Mesenchymal stem cell (in vitro differentiated cells and primary cell): ENCODE measurements around the gene SSTR3.
"Not testable (repeated sequence)": the region's sequence is repeated elsewhere in the genome, so short reads cannot be mapped to it uniquely, and the experiment has no call there.

Source experiments
- DNase-seq: peaks from one replicate; pipeline ENCODE4 v3.0.0-alpha.2; 2013
- H2AFZ ChIP-seq: one replicate; pipeline ENCODE4 v1.6.1; 2013; ENCODE audit warnings: low read depth, mild to moderate bottlenecking, control low read depth, inconsistent platforms, low read length, moderate library complexity
- H2AK5ac ChIP-seq: 2 replicates; pipeline ENCODE4 v1.6.1; 2013; ENCODE audit warnings: low read length, moderate library complexity, mild to moderate bottlenecking, inconsistent platforms; ENCODE audit not compliant: severe bottlenecking
- H2BK120ac ChIP-seq: one replicate; pipeline ENCODE4 v1.6.1; 2013; ENCODE audit warnings: low read depth, mild to moderate bottlenecking, inconsistent platforms, low read length, moderate library complexity
- H2BK12ac ChIP-seq, 2 experiments: one replicate each; pipeline ENCODE4 v1.6.1; 2013; ENCODE audit warnings: inconsistent platforms in 2 of 2, low read length in 2 of 2, mild to moderate bottlenecking in 2 of 2, moderate library complexity in 2 of 2, control low read depth in 1 of 2
- H2BK15ac ChIP-seq: one replicate; pipeline ENCODE4 v1.6.1; 2013; ENCODE audit warnings: mild to moderate bottlenecking, low read depth, inconsistent platforms; ENCODE audit not compliant: poor library complexity, severe bottlenecking
- H2BK5ac ChIP-seq: 2 replicates; pipeline ENCODE4 v1.6.1; 2013; ENCODE audit warnings: low read depth, mild to moderate bottlenecking, low read length, control low read depth, inconsistent platforms; ENCODE audit not compliant: poor library complexity, severe bottlenecking
- H3K14ac ChIP-seq, 2 experiments: one replicate each; pipeline ENCODE4 v1.6.1; 2013; ENCODE audit warnings: inconsistent platforms in 2 of 2, low read length in 2 of 2, control low read depth in 1 of 2, mild to moderate bottlenecking in 1 of 2, moderate library complexity in 1 of 2
- H3K18ac ChIP-seq, 2 experiments: one replicate each; pipeline ENCODE4 v1.6.1; 2013; ENCODE audit warnings: inconsistent platforms in 2 of 2, low read length in 2 of 2, control low read depth in 1 of 2, low read depth in 1 of 2, mild to moderate bottlenecking in 1 of 2
- H3K23ac ChIP-seq, 2 experiments: one replicate each; pipeline ENCODE4 v1.6.1; 2013; ENCODE audit warnings: inconsistent platforms in 2 of 2, low read length in 2 of 2, mild to moderate bottlenecking in 2 of 2, moderate library complexity in 2 of 2, control low read depth in 1 of 2
- H3K27ac ChIP-seq: 2 replicates; pipeline ENCODE4 v1.5.1; 2013; ENCODE audit warnings: mild to moderate bottlenecking, moderate library complexity, low read length, control low read depth, inconsistent platforms; ENCODE audit not compliant: poor library complexity, severe bottlenecking
- H3K27me3 ChIP-seq, 2 experiments: 2 replicates each; pipeline versions ENCODE4 v1.6.1 to v1.7.0; 2013; ENCODE audit warnings: low read length in 2 of 2, mild to moderate bottlenecking in 2 of 2, moderate library complexity in 2 of 2, control low read depth in 1 of 2, inconsistent platforms in 1 of 2; ENCODE audit not compliant: control insufficient read depth in 1 of 2, insufficient read depth in 1 of 2
- H3K36me3 ChIP-seq, 2 experiments: 2 replicates each; pipeline versions ENCODE4 v1.6.1 to v1.7.0; 2013; ENCODE audit warnings: low read length in 2 of 2, control low read depth in 1 of 2, inconsistent platforms in 1 of 2, low read depth in 1 of 2, mild to moderate bottlenecking in 1 of 2; ENCODE audit not compliant: insufficient read depth in 2 of 2, control insufficient read depth in 1 of 2
- H3K4ac ChIP-seq, 2 experiments: one replicate each; pipeline ENCODE4 v1.6.1; 2013; ENCODE audit warnings: inconsistent platforms in 2 of 2, low read length in 2 of 2, mild to moderate bottlenecking in 2 of 2, moderate library complexity in 2 of 2, control low read depth in 1 of 2, low read depth in 1 of 2
- H3K4me1 ChIP-seq: 2 replicates; pipeline ENCODE4 v1.6.1; 2013; ENCODE audit warnings: low read depth, low read length, control low read depth; ENCODE audit not compliant: control insufficient read depth, insufficient read depth
- H3K4me2 ChIP-seq: 2 replicates; pipeline ENCODE4 v1.6.1; 2013; ENCODE audit warnings: low read length, mild to moderate bottlenecking, inconsistent platforms; ENCODE audit not compliant: poor library complexity, severe bottlenecking
- H3K4me3 ChIP-seq, 2 experiments: 2 replicates each; pipeline versions ENCODE4 v1.5.1 to v1.7.0; 2013; ENCODE audit warnings: low read length in 2 of 2, mild to moderate bottlenecking in 2 of 2, control low read depth in 1 of 2, low read depth in 1 of 2; ENCODE audit not compliant: insufficient read depth in 1 of 2
- H3K79me1 ChIP-seq: replicated peaks from 2 replicates; pipeline ENCODE4 v1.6.1; 2013; ENCODE audit warnings: mild to moderate bottlenecking, control low read depth, low read length, inconsistent platforms; ENCODE audit not compliant: poor library complexity, severe bottlenecking
- H3K9ac ChIP-seq: 2 replicates; pipeline ENCODE4 v1.7.0; 2013; ENCODE audit warnings: mild to moderate bottlenecking, low read length, moderate library complexity
- H3K9me3 ChIP-seq: 2 replicates; pipeline ENCODE4 v1.7.0; 2013; ENCODE audit warnings: mild to moderate bottlenecking, low read length; ENCODE audit not compliant: control insufficient read depth
- H4K8ac ChIP-seq: one replicate; pipeline ENCODE4 v1.6.1; 2013; ENCODE audit warnings: inconsistent platforms, mild to moderate bottlenecking, low read length, moderate library complexity
- H4K91ac ChIP-seq: one replicate; pipeline ENCODE4 v1.6.1; 2013; ENCODE audit warnings: mild to moderate bottlenecking, low read length, inconsistent platforms
- WGBS: methylation state at CpG from one replicate; pipeline ENCODE4 v1.1.7; 2013; ENCODE audit warnings: mixed read lengths; 5-methylcytosine and 5-hydroxymethylcytosine counted together

Gene SSTR3

DNA sequence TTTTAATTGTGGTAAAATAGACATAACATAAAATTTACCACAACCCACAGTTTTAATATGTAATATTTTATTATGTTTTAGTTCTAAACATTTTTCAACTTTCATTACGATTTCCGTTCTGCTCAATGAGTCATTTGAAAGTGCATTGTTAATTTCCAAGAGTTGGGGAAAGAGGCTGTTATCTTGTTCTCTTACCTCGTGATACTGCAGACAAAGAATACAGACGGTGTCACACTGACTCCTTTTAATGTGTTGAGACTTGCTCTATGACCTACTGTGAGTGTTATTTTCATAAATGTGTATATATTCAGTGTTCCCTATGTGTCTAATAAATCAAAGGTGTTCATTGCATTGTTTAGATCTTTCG lies 42.6 kb upstream of the SSTR3 start:
- no peak overlapping the region for H3K23ac ChIP-seq
- H3K9ac ChIP-seq, result no peak overlapping the region
- H4K8ac ChIP-seq, result no peak overlapping the region
- H3K27me3 ChIP-seq, result peaks cover 0 to 57% of the 10 kb centered on the region in 2 experiments
- no peak overlapping the region for H2BK15ac ChIP-seq
- H2BK120ac ChIP-seq, result no peak overlapping the region
- no peak overlapping the region for H4K91ac ChIP-seq
- 32% methylated on average over 3 of the region's 5 CpGs for WGBS
- no peak overlapping the region for H3K4me2 ChIP-seq
- no peaks in the 10 kb centered on the region for H3K79me1 ChIP-seq
- H3K4ac ChIP-seq, result no peak overlapping the region
- H2AK5ac ChIP-seq, result no peak overlapping the region
- H3K4me3 ChIP-seq, result no peak overlapping the region
- H3K4me1 ChIP-seq, result peaks cover 11% of the 10 kb centered on the region
- H3K27ac ChIP-seq, result no peak overlapping the region
- no peak overlapping the region for H3K14ac ChIP-seq
- peak; percentile 47 for DNase-seq
- H3K9me3 ChIP-seq, result no peaks in the 10 kb centered on the region
- no peak overlapping the region for H2BK5ac ChIP-seq
- no peak overlapping the region for H2BK12ac ChIP-seq
- H3K36me3 ChIP-seq, result no peaks in the 10 kb centered on the region
- no peak overlapping the region for H2AFZ ChIP-seq
- H3K18ac ChIP-seq, result no peak overlapping the region

DNA sequence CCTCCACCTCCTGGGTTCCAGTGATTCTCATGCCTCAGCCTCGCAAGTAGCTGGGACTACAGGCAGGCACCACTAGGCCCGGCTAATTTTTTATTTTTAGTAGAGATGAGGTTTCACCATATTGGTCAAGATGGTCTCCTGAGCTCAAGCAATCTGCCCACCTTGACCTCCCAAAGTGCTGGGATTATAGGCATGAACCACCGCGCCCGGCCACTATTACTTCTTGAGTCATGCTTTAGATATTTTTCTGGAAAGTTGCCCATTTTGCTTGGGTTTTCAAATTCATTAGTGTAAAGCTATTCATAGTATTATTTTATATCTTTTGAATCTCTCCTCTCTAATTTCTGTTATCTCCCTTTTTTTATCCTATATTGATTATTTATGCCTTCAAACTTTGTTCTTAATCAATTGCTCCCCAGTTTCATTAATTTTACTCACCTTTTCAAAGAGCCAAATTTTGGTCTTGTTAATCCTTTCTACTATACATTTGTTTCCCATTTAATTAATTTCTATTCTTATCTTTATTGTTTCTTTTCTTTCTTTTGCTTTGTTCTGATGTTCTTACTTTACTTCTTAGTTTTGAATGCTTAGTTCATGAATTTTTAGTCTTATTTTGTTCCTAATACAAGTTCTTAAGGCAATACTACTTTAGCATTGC lies 42.1 kb upstream of the SSTR3 start:
- H2BK5ac ChIP-seq, result no peak overlapping the region
- H3K27ac ChIP-seq, result no peak overlapping the region
- no peak overlapping the region for H2AFZ ChIP-seq
- no peaks in the 10 kb centered on the region for H3K36me3 ChIP-seq
- no peak overlapping the region for H2BK15ac ChIP-seq
- H4K8ac ChIP-seq, result no peak overlapping the region
- H3K4me2 ChIP-seq, result no peak overlapping the region
- H3K27me3 ChIP-seq, result peaks cover 0 to 56% of the 10 kb centered on the region in 2 experiments
- H3K4ac ChIP-seq, result no peak overlapping the region
- no peak overlapping the region for H3K14ac ChIP-seq
- H3K4me1 ChIP-seq, result peaks cover 8% of the 10 kb centered on the region
- DNase-seq, result peak; percentile 72
- H2BK12ac ChIP-seq, result no peak overlapping the region
- no peak overlapping the region for H2BK120ac ChIP-seq
- WGBS, result 55% methylated on average over 2 of the region's 5 CpGs
- H3K79me1 ChIP-seq, result no peaks in the 10 kb centered on the region
- no peak overlapping the region for H3K18ac ChIP-seq
- no peak overlapping the region for H3K9ac ChIP-seq
- no peak overlapping the region for H2AK5ac ChIP-seq
- no peak overlapping the region for H4K91ac ChIP-seq
- H3K23ac ChIP-seq, result no peak overlapping the region
- no peak overlapping the region for H3K4me3 ChIP-seq
- no peaks in the 10 kb centered on the region for H3K9me3 ChIP-seq

DNA sequence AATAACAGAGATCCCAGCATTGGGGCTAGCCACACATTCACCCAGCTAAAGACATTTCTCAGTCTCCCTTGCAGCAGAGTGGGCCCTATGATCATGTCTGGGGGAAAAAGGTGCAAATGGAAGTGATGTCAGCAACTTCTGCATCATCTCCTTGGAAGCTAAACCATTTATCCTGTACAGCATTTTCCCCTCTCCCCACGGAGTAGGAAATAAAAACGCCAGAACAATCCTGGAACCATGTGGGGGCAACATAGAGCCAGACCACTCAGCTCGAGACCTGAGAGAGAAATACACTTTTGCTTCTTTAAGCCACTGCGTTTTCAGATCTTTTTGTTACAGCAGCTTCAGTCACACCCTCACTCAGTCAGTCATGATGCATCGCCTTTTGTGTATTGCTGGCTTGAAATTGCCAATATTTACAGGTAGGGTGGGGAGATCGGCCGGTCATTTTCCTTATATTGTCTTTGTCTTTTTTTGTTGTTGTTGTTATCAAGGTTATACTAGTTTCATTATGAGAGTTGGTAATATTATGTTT lies 40.9 kb upstream of the SSTR3 start:
- Histone ChIP-seq H3K14ac (peak overlapping the region in 1 of 2 experiments; percentile 26), H2BK120ac (peak overlapping the region; percentile 54), H3K23ac (no peak overlapping the region), H3K27ac (no peak overlapping the region), H3K18ac (no peak overlapping the region), H4K8ac (no peak overlapping the region), H2AK5ac (no peak overlapping the region), H3K4me2 (no peak overlapping the region), H2AFZ (no peak overlapping the region), H3K79me1 (no peaks in the 10 kb centered on the region), H3K9me3 (no peaks in the 10 kb centered on the region), H2BK12ac (peak overlapping the region in 1 of 2 experiments; percentile 73), H3K4me3 (no peak overlapping the region), H3K4me1 (peaks cover 4% of the 10 kb centered on the region), H3K9ac (no peak overlapping the region), H3K36me3 (no peaks in the 10 kb centered on the region), H2BK5ac (no peak overlapping the region), H2BK15ac (no peak overlapping the region), H3K27me3 (peaks cover 0 to 45% of the 10 kb centered on the region in 2 experiments), H4K91ac (no peak overlapping the region), H3K4ac (peak overlapping the region in 1 of 2 experiments; percentile 10)
- WGBS, result 66% methylated on average over 7 of the region's 7 CpGs
- no peak for DNase-seq

DNA sequence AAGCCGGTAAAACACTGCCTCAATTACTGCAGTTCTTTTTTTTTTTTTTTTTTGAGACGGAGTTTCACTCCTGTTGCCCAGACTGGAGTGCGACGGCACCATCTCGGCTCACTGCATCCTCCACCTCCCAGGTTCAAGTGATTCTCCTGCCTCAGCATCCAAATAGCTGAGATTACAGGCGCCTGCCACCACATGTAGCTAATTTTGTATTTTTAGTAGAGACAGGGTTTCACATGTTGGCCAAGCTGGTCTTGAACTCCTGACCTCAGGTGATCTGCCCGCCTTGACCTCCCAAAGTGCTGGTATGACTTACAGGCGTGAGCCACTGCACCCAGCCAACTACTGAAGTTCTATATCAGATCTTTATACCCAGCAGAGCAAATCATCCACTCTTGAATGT lies 39.6 kb upstream of the SSTR3 start:
- WGBS, result 86% methylated on average over 6 of the region's 8 CpGs

More for the DNA sequence above, 39.6 kb upstream of the SSTR3 start:
- H3K27me3 ChIP-seq, result peaks cover 0 to 34% of the 10 kb centered on the region in 2 experiments
- H3K4me1 ChIP-seq, H3K23ac ChIP-seq, H4K8ac ChIP-seq, H2AFZ ChIP-seq, H4K91ac ChIP-seq, H3K18ac ChIP-seq, H3K4me2 ChIP-seq, H2BK5ac ChIP-seq, H3K36me3 ChIP-seq, H2BK12ac ChIP-seq, H3K9me3 ChIP-seq, H2BK15ac ChIP-seq, DNase-seq, H3K4ac ChIP-seq, H3K27ac ChIP-seq, H3K79me1 ChIP-seq, H3K14ac ChIP-seq, H3K9ac ChIP-seq, H3K4me3 ChIP-seq, H2AK5ac ChIP-seq, H2BK120ac ChIP-seq: not testable (repeated sequence)
